T-helper 1 cell treated with Interleukin-12 subunit alpha and Interleukin-12 subunit beta and Interleukin-4 antibody, amounts not matched to agents 30 μg/mL and 1 μg/mL, for 36 hours (primary cell): ENCODE results near the gene SLC2A4.
"Not testable (repeated sequence)": the region's sequence is repeated elsewhere in the genome, so short reads cannot be mapped to it uniquely, and the experiment has no call there.

Experiments
- H3K27ac Mint-ChIP-seq: one replicate; pipeline ENCODE4 v1.8.0; 2021; ENCODE audit warnings: mild to moderate bottlenecking, mixed read lengths
- H3K27me3 Mint-ChIP-seq: one replicate; pipeline ENCODE4 v1.8.0; 2021; ENCODE audit warnings: low read depth, mixed read lengths
- H3K36me3 Mint-ChIP-seq: one replicate; pipeline ENCODE4 v1.8.0; 2021; ENCODE audit warnings: low read depth, mixed read lengths
- H3K4me1 Mint-ChIP-seq: one replicate; pipeline ENCODE4 v1.8.0; 2021; ENCODE audit warnings: low read depth, mixed read lengths
- H3K4me3 Mint-ChIP-seq: one replicate; pipeline ENCODE4 v1.8.0; 2021; ENCODE audit warnings: mild to moderate bottlenecking, moderate library complexity, mixed read lengths
- H3K9me3 Mint-ChIP-seq: one replicate; pipeline ENCODE4 v1.8.0; 2021; ENCODE audit warnings: mixed read lengths

The SLC2A4 gene

GRCh38 chr17:7327501-7327900, 46.0 kb downstream of the SLC2A4 start:
- Mint-ChIP-seq H3K27me3 (no peaks in the 10 kb centered on the region), H3K4me3 (no peak overlapping the region), H3K9me3 (no peaks in the 10 kb centered on the region), H3K36me3 (peaks cover 4% of the 10 kb centered on the region), H3K27ac (no peak overlapping the region), H3K4me1 (peaks cover 20% of the 10 kb centered on the region)

GRCh38 chr17:7328009-7328408, 46.5 kb downstream of the SLC2A4 start:
- Mint-ChIP-seq H3K4me1 (peaks cover 24% of the 10 kb centered on the region), H3K27ac (peak overlapping the region; percentile 22), H3K36me3 (peaks cover 4% of the 10 kb centered on the region), H3K4me3 (peak overlapping the region; percentile 87), H3K9me3 (no peaks in the 10 kb centered on the region), H3K27me3 (no peaks in the 10 kb centered on the region)

DNA sequence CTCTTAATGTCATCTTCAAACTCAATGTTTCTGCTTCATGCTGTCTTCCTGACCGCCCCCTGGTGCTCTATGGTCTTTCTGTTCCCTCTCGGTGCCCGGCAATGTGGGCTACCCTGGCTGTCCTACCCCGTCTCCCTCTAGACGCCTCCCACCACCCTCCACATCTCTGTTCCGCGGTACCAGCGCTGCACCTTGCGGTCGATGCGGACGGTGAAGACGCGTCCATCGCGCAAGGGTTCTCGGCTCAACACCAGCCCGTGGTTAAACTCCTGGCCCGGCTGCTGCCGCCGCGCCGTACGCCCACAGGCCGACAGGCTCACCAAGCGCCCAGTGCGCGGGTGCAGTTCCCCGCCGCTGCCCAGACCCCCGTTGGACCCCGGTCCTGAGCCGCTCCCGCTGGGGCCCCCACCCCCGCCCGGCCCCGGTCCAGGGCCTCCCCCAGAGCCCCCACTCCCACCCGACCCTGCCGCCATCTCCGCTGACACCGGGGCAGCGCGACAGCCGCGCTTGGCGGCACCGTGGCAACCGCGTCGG, 47.4 kb downstream of the SLC2A4 start, which contains the start of gene NEURL4:
TSS of gene NEURL4 (minus strand) at position 496 of the 534 bp plus-strand sequence. CDS start at position 473, 23 bp downstream.
- Mint-ChIP-seq H3K27me3 (no peaks in the 10 kb centered on the region), H3K4me3 (peak within 1 kb of the TSS; percentile 87), H3K4me1 (peaks cover 27% of the 10 kb centered on the region), H3K9me3 (no peaks in the 10 kb centered on the region), H3K27ac (peak within 1 kb of the TSS; percentile 88), H3K36me3 (peaks cover 4% of the 10 kb centered on the region)

DNA sequence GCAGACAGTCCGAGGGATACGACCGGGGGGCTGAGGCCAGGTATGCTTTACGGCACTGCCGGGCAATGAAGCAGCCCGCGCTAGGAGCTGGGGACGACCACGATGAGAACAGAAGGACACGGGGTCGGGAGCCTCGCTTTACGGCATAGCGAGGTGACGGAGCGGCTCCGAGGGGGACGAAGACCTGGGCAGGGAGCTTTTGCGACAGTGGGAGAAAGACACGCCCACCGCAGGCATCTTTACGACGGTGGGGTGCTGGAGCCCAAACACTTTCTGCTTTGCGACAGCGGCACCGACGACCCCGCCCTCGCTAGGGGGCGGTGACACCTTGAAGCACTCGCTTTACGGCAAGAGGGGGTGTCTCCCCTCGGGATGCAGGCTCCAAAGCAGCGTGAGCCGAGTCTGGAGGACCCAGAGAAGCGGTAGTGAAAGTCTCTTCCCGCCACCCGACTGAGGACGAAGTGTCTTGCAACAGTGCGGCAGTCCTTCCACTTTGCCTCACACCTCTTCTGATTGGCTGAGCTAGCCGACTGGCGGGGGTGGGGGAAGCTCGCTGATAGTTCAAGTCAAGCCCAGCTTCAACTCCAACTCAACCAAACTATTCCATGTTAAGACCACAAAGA, 48.0 kb downstream of the SLC2A4 start:
- no peaks in the 10 kb centered on the region for H3K9me3 Mint-ChIP-seq
- peak overlapping the region; percentile 86 for H3K4me3 Mint-ChIP-seq
- H3K27me3 Mint-ChIP-seq: no peaks in the 10 kb centered on the region
- no peaks in the 10 kb centered on the region for H3K36me3 Mint-ChIP-seq
- H3K4me1 Mint-ChIP-seq: peaks cover 24% of the 10 kb centered on the region
- H3K27ac Mint-ChIP-seq: peak overlapping the region; percentile 88

DNA sequence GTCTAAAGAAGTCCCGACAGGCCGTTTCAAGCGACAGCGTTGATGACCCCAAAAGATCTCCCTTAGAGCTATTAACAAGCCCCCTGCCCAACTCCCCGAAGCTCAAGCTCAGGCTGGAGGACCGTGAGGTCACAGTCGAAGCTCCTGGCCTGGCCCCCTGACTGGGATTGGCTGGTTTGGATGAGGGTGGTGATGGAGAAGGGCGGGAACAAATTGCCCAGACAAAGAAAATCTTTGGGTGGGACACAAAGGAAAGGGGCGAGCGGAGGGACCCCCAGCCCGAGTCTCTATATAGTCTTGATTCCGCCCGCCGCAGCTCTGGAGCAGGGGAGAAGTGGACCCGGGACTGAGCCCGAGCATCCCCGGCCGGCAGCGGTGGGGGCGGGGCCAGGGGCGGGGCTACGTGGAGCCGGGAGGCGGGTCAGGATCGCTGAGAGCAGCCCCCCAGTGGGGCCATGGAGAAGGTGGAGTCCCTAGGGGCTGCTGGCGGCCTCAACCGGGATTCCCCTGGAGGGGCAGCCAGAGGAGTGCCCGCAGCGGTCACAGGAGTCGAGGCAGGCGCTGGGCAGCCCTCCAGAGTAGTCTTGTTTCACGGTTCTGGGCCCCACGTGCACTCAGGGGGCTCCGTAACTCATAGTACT, 48.6 kb downstream of the SLC2A4 start:
- no peaks in the 10 kb centered on the region for H3K9me3 Mint-ChIP-seq
- peaks cover 25% of the 10 kb centered on the region for H3K4me1 Mint-ChIP-seq
- H3K27ac Mint-ChIP-seq: peak overlapping the region; percentile 88
- H3K4me3 Mint-ChIP-seq: peak overlapping the region; percentile 86
- H3K27me3 Mint-ChIP-seq: no peaks in the 10 kb centered on the region
- H3K36me3 Mint-ChIP-seq: no peaks in the 10 kb centered on the region

GRCh38 chr17:7330638-7331015, 49.1 kb downstream of the SLC2A4 start:
- H3K27me3 Mint-ChIP-seq: no peaks in the 10 kb centered on the region
- no peaks in the 10 kb centered on the region for H3K36me3 Mint-ChIP-seq
- peak overlapping the region; percentile 86 for H3K4me3 Mint-ChIP-seq
- H3K4me1 Mint-ChIP-seq: peaks cover 30% of the 10 kb centered on the region
- no peak overlapping the region for H3K27ac Mint-ChIP-seq
- no peaks in the 10 kb centered on the region for H3K9me3 Mint-ChIP-seq

- peaks cover 37% of the 10 kb centered on the region for H3K4me1 Mint-ChIP-seq
- H3K4me3 Mint-ChIP-seq: peak overlapping the region; percentile 21
- peak overlapping the region; percentile 71 for H3K27ac Mint-ChIP-seq
Measured at GRCh38 chr17:7332111-7332510, 50.6 kb downstream of the SLC2A4 start.

DNA sequence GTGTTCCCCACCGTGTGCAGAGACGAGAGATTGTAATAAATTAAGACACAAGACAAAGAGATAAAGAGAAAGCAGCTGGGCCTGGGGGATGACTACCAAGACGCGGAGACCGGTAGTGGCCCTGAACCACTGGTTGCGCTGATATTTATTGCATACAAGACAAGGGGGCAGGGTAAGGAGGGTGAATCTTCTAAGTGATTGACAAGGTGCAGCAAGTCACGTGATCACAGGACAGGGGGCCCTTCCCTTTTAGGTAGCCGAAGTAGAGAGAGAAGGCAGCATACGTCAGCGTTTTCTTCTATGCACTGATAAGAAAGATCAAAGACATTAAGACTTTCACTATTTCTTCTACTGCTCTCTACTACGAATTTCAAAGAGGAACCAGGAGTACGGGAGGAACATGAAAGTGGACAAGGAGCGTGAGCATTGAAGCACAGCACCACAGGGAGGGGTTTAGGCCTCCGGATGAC, 51.1 kb downstream of the SLC2A4 start:
- not testable (repeated sequence) for H3K9me3 Mint-ChIP-seq, H3K27me3 Mint-ChIP-seq, H3K36me3 Mint-ChIP-seq
- Mint-ChIP-seq H3K4me3 (peak overlapping the region; percentile 21), H3K27ac (peak overlapping the region; percentile 71), H3K4me1 (peaks cover 41% of the 10 kb centered on the region)

More at GRCh38 chr17:7332111-7332510, 50.6 kb downstream of the SLC2A4 start:
- Mint-ChIP-seq H3K27me3 (no peaks in the 10 kb centered on the region), H3K36me3 (peaks cover 3% of the 10 kb centered on the region), H3K9me3 (no peaks in the 10 kb centered on the region)

DNA sequence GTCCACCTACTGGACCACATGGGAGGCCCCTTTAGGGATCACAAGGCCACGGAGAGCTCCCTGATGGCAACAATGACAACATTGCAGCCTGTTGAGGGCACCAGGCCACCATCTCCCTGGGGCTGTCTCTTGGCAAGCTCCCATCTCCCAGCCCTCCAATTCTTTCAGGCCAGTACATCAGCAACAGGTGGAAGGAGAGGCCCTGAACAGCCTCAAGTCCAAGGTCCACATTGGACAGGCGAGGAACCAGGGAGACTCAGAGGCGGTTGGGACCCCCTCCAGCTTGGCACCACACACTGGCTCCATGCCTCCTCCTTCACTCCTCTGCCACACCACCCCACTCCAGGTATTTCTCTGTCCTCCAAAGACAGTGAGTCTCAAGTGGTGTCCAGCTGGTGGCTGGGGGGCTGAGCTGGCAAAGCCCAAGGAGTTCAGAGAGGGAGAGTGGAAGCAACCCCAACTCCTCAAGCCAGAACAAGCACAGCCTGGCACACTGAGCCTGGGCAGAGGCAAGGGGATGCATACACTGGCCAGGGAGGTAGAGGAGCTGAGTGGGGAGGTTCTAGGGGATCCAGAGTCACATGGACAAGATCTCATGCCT, 53.5 kb downstream of the SLC2A4 start:
- no peaks in the 10 kb centered on the region for H3K9me3 Mint-ChIP-seq

GRCh38 chr17:7335765-7336164, 54.2 kb downstream of the SLC2A4 start:
- H3K4me1 Mint-ChIP-seq: peaks cover 38% of the 10 kb centered on the region
- H3K27me3 Mint-ChIP-seq, H3K9me3 Mint-ChIP-seq: not testable (repeated sequence)
- H3K27ac Mint-ChIP-seq: peak overlapping the region; percentile 97
- H3K36me3 Mint-ChIP-seq: peaks cover 18% of the 10 kb centered on the region
- H3K4me3 Mint-ChIP-seq: peak overlapping the region; percentile 97

More for the DNA sequence above, 53.5 kb downstream of the SLC2A4 start:
- Mint-ChIP-seq H3K27me3 (no peaks in the 10 kb centered on the region), H3K27ac (peak overlapping the region; percentile 97), H3K4me1 (peaks cover 37% of the 10 kb centered on the region), H3K4me3 (peak overlapping the region; percentile 97), H3K36me3 (peaks cover 16% of the 10 kb centered on the region)

DNA sequence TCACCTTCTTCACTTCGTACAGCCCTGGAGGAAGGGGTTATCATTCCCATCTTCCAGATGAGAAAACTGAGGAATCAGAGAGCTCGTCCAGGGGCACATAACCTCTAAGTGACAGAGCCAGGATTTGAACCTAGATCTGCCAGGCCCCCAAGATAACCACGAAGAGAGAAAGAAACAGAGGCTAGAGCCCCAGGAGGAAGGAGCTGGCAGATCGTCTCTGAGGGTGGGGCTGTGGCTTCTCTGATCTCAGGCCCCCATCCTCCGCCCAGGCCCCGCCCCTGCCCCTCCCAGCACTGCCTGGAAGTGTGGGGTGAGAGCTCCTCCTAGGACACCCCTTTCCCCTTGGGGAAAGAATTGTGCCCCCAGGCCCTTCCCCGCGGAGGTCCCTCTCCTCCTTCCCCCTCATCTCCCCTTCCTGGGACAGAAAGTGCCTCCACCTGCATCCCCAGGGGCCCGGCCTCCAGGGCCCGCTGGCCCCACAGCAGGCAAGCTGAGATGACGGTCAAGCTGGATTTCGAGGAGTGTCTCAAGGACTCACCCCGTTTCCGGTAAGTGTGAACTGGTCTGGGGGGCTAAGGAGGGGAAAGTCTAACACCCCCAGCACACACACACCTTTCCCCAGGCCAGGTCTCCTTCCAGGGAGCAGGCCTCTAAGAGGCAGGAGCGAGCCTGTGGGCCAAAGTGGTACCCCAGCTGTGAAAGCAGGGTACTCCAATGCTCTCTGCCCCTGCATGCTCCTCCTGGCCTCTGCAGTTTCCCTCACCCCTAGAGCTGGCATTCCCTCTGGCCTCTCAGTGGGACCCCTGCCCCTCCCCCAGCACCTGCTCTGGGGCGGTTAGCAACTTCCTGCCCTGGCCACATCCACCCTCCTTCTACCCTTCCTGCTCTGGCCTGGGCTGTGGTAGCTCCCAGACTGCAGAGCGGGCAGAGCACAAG, 55.0 kb downstream of the SLC2A4 start, which contains the start of gene ACAP1:
TSS of gene ACAP1 (plus strand) at position 290 of the 936 bp plus-strand sequence. CDS start at position 496, 206 bp downstream.
- no peaks in the 10 kb centered on the region for H3K9me3 Mint-ChIP-seq
- H3K4me3 Mint-ChIP-seq: peak within 1 kb of the TSS; percentile 97
- no peaks in the 10 kb centered on the region for H3K27me3 Mint-ChIP-seq
- peak within 1 kb of the TSS; percentile 97 for H3K27ac Mint-ChIP-seq
- H3K4me1 Mint-ChIP-seq: peaks cover 40% of the 10 kb centered on the region
- peaks cover 21% of the 10 kb centered on the region for H3K36me3 Mint-ChIP-seq

- Mint-ChIP-seq H3K36me3 (peaks cover 22% of the 10 kb centered on the region), H3K27ac (peak overlapping the region; percentile 97), H3K4me3 (peak overlapping the region; percentile 97), H3K4me1 (peaks cover 36% of the 10 kb centered on the region)
- not testable (repeated sequence) for H3K9me3 Mint-ChIP-seq, H3K27me3 Mint-ChIP-seq
Measured at GRCh38 chr17:7337600-7337999, 56.1 kb downstream of the SLC2A4 start.
